HepG2 (cell line): ENCODE measurements around the gene PLEKHG5. TPM values are rescaled to one million over a fixed set of nuclear protein-coding genes. Genes with fewer than 3 reads are reported as not detected.

ENCODE experiments used
- FLYWCH1 ChIP-seq: sonication (generic); formaldehyde crosslinking; IDR thresholded peaks from 2 replicates; pipeline ENCODE4 v1.8.1; 2023; ENCODE audit warnings: mild to moderate bottlenecking, missing genetic modification reagents
- HNRNPLL ChIP-seq: fragments of 200-400 bp; formaldehyde crosslinking; IDR thresholded peaks from 2 replicates; pipeline ENCODE4 v1.6.1; 2017; ENCODE audit warnings: mild to moderate bottlenecking, low read depth, low read length; ENCODE audit not compliant: poor library complexity, severe bottlenecking
- SNAPC4 ChIP-seq: sonication (generic); formaldehyde crosslinking; IDR thresholded peaks from 2 replicates; pipeline ENCODE4 v1.4.0; 2020; ENCODE audit warnings: mild to moderate bottlenecking, missing genetic modification reagents
- TFDP1 ChIP-seq: IDR thresholded peaks from 2 replicates; pipeline ENCODE4 v1.6.1; 2016; ENCODE audit warnings: missing compliant biosample characterization, missing genetic modification reagents, borderline replicate concordance
- THRA ChIP-seq: sonication (generic); formaldehyde crosslinking; IDR thresholded peaks from 2 replicates; pipeline ENCODE4 v1.4.0; 2020; ENCODE audit warnings: missing genetic modification reagents, borderline replicate concordance
- ZBTB34 ChIP-seq: sonication (generic); formaldehyde crosslinking; IDR thresholded peaks from 2 replicates; pipeline ENCODE4 v1.8.0; 2022; ENCODE audit warnings: mild to moderate bottlenecking, missing genetic modification reagents
- ZNF142 ChIP-seq: sonication (generic); formaldehyde crosslinking; IDR thresholded peaks from 2 replicates; pipeline ENCODE4 v1.4.0; 2020; ENCODE audit warnings: missing genetic modification reagents
- ZNF337 ChIP-seq: sonication (generic); formaldehyde crosslinking; IDR thresholded peaks from 2 replicates; pipeline ENCODE4 v1.5.1; 2020; ENCODE audit warnings: missing genetic modification reagents, low read depth, mild to moderate bottlenecking, borderline replicate concordance
- ZNF788 ChIP-seq: sonication (generic); formaldehyde crosslinking; IDR thresholded peaks from 2 replicates; pipeline ENCODE4 v1.5.0; 2020; ENCODE audit warnings: mild to moderate bottlenecking, missing genetic modification reagents, borderline replicate concordance
- polyA plus RNA-seq, 8 experiments: library from polyadenylated mRNA; depleted of rRNA in 3 of 8; stranded (reverse) in 7 of 8; unstranded in 1 of 8; fragments of >200 nt; fragmentation: Illumina TruSeq in 4 of 8; extraction: Trizol in 4 of 8; gene quantifications; 2 replicates each; pipeline versions ENCODE4 v1.2.1 to v1.2.3, GENCODE V29; 2011 to 2016; ENCODE audit warnings: low read depth in 4 of 8, missing spikeins in 1 of 8, mixed read lengths in 1 of 8; ENCODE audit not compliant: insufficient read depth in 1 of 8
- total RNA-seq, 5 experiments: library from RNA; depleted of rRNA; stranded (reverse); fragments of >200 nt; fragmentation: Illumina TruSeq; extraction: Trizol; gene quantifications; 2 replicates each; pipeline ENCODE4 v1.2.3, GENCODE V29; 2016; ENCODE audit warnings: low read depth in 1 of 5

Gene PLEKHG5
- total and polyA plus RNA-seq, 2 of the 13 experiments (the other 11 are each of a cell fraction or from before 2014, with no cell fraction given), result 1.9 to 3.5 TPM

- TF ChIP-seq TFDP1 (CRISPR knock-in tag) (peak; percentile 38; the same call in 1 of the 2 replicates), ZNF337 (no peak), ZNF142 (CRISPR knock-in tag) (no peak), ZBTB34 (CRISPR knock-in tag) (no peak), ZNF788 (peak; percentile 68; the same call in 1 of the 2 replicates), HNRNPLL (no peak), SNAPC4 (CRISPR knock-in tag) (no peak), THRA (0 out of 2 replicates have a peak, but pooled peaks have one; percentile 13), FLYWCH1 (CRISPR knock-in tag) (no peak)
Measured at GRCh38 chr1:6440198-6441126, 51.0 kb downstream of the PLEKHG5 start (continued).
